ENCODE measurements around the gene AIG1. TPM values are rescaled to one million over a fixed set of nuclear protein-coding genes. Genes with fewer than 3 reads are reported as not detected.
"Not testable (repeated sequence)": the region's sequence is repeated elsewhere in the genome, so short reads cannot be mapped to it uniquely, and the experiment has no call there.

The AIG1 gene
- total RNA-seq, 2 experiments from 2014 or later = 7.4 to 8.4 TPM

DNA sequence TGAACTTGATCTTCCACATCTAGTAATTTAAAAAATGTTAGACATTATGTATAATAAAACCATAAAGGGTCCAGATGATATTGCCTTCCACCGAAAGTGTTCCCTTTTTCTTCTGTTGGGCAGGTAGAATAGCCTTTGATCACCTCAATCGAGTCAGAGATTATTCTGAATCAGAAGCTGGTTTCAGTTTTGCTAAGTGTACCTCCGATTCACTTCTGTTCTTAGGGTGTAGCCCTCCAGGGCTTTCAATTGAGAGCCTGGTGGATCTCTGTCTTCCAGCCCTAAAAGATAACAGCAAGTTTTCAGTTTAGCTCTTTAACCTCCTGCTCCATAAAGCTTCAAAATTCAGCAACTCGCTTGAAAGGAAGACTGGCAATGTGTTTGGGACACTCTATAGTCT, 21.1 kb upstream of the AIG1 start:
- Histone ChIP-seq H3K4me3 (ENCODE audit: low read length) (no peak overlapping the region), H3K27me3 (ENCODE audit: control insufficient read depth in 1 of 2, insufficient read depth in 2 of 2, low read length in 2 of 2) (no peaks in the 10 kb centered on the region), H3K4me1 (ENCODE audit: insufficient read depth, low read length) (peaks cover 4% of the 10 kb centered on the region), H3K27ac (ENCODE audit: low read depth in 1 of 2, low read length in 2 of 2) (no peak overlapping the region), H3K36me3 (ENCODE audit: insufficient read depth, low read length) (no peaks in the 10 kb centered on the region), H3K9me3 (ENCODE audit: control insufficient read depth in 1 of 2, insufficient read depth in 1 of 2, low read length in 2 of 2) (no peaks in the 10 kb centered on the region)
- no peak for ATAC-seq (ENCODE audit: poor library complexity)
- Mint-ChIP-seq H3K9me3 (no peaks in the 10 kb centered on the region), H3K27me3 (peaks cover 18% of the 10 kb centered on the region), H3K36me3 (ENCODE audit: low read depth) (no peaks in the 10 kb centered on the region), H3K4me3 (no peak overlapping the region), H3K27ac (no peak overlapping the region), H3K4me1 (ENCODE audit: low read depth) (no peaks in the 10 kb centered on the region)
- TF ChIP-seq, protein P1, sequence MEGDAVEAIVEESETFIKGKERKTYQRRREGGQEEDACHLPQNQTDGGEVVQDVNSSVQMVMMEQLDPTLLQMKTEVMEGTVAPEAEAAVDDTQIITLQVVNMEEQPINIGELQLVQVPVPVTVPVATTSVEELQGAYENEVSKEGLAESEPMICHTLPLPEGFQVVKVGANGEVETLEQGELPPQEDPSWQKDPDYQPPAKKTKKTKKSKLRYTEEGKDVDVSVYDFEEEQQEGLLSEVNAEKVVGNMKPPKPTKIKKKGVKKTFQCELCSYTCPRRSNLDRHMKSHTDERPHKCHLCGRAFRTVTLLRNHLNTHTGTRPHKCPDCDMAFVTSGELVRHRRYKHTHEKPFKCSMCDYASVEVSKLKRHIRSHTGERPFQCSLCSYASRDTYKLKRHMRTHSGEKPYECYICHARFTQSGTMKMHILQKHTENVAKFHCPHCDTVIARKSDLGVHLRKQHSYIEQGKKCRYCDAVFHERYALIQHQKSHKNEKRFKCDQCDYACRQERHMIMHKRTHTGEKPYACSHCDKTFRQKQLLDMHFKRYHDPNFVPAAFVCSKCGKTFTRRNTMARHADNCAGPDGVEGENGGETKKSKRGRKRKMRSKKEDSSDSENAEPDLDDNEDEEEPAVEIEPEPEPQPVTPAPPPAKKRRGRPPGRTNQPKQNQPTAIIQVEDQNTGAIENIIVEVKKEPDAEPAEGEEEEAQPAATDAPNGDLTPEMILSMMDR (IDR thresholded peaks at IDR 0.05) = no peak
- POLR2A ChIA-PET = no interaction called here
- no peak for DNase-seq
- CTCF ChIA-PET = interaction anchor here (0.7 kb wide), 1 partner anchor 11 kb away, joined by 3 read pairs; no protein-coding TSS in a partner anchor
- intact Hi-C loops (cut with DNase I, micrococcal nuclease) = loop anchor here in 1 of 2 experiments (10.0 kb wide), 1 partner anchor 385 kb away; no protein-coding TSS in a partner anchor

GRCh38 chr6:143040018-143040417, 20.7 kb upstream of the AIG1 start:
- Histone ChIP-seq H3K36me3 (ENCODE audit: insufficient read depth, low read length) (no peaks in the 10 kb centered on the region), H3K4me1 (ENCODE audit: insufficient read depth, low read length) (peaks cover 1% of the 10 kb centered on the region), H3K9me3 (ENCODE audit: control insufficient read depth in 1 of 2, insufficient read depth in 1 of 2, low read length in 2 of 2) (no peaks in the 10 kb centered on the region), H3K27me3 (ENCODE audit: control insufficient read depth in 1 of 2, insufficient read depth in 2 of 2, low read length in 2 of 2) (no peaks in the 10 kb centered on the region), H3K4me3 (ENCODE audit: low read length) (no peak overlapping the region), H3K27ac (ENCODE audit: low read depth in 1 of 2, low read length in 2 of 2) (no peak overlapping the region)
- no peaks in the 10 kb centered on the region for H3K4me1 Mint-ChIP-seq (ENCODE audit: low read depth)
- H3K36me3 Mint-ChIP-seq (ENCODE audit: low read depth) = no peaks in the 10 kb centered on the region
- ATAC-seq (ENCODE audit: poor library complexity) (no peak), DNase-seq (no peak)
- H3K27ac Mint-ChIP-seq = no peak overlapping the region
- ChIA-PET POLR2A (no interaction called here), CTCF (interaction anchor here (0.7 kb wide), 1 partner anchor 11 kb away, joined by 3 read pairs; no protein-coding TSS in a partner anchor)
- intact Hi-C loops (cut with DNase I, micrococcal nuclease) = no loop called here
- no peaks in the 10 kb centered on the region for H3K9me3 Mint-ChIP-seq
- no peak overlapping the region for H3K4me3 Mint-ChIP-seq
- TF ChIP-seq, protein P1 (IDR thresholded peaks at IDR 0.05) = no peak
- H3K27me3 Mint-ChIP-seq = peaks cover 18% of the 10 kb centered on the region

DNA sequence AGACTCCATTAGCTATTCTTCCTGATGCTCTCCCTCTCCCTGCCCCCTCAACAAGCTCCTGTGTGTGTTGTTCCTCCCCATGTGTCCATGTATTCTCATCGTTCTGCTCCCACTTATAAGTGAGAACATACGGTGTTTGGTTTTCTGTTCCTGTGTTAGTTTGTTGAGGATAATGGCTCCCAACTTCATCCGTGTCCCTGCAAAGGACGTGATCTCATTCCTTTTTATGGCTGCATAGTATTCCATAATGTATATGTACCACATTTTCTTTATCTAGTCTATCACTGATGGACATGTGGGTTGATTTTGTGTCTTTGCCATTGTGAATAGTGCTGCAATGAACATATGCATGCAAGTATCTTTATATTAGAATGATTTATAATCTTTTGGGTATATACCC, 16.3 kb upstream of the AIG1 start:
- CTCF ChIA-PET; H3K4me1 Mint-ChIP-seq (ENCODE audit: low read depth); H3K27me3 ChIP-seq (ENCODE audit: control insufficient read depth in 1 of 2, insufficient read depth in 2 of 2, low read length in 2 of 2); H3K27ac ChIP-seq (ENCODE audit: low read depth in 1 of 2, low read length in 2 of 2); H3K9me3 Mint-ChIP-seq; H3K4me3 ChIP-seq (ENCODE audit: low read length); POLR2A ChIA-PET; H3K36me3 ChIP-seq (ENCODE audit: insufficient read depth, low read length); DNase-seq; H3K9me3 ChIP-seq (ENCODE audit: control insufficient read depth in 1 of 2, insufficient read depth in 1 of 2, low read length in 2 of 2); intact Hi-C loops (cut with DNase I, micrococcal nuclease); H3K4me3 Mint-ChIP-seq; H3K27ac Mint-ChIP-seq; H3K4me1 ChIP-seq (ENCODE audit: insufficient read depth, low read length); ATAC-seq (ENCODE audit: poor library complexity); H3K36me3 Mint-ChIP-seq (ENCODE audit: low read depth): not testable (repeated sequence)
- H3K27me3 Mint-ChIP-seq = peaks cover 18% of the 10 kb centered on the region

DNA sequence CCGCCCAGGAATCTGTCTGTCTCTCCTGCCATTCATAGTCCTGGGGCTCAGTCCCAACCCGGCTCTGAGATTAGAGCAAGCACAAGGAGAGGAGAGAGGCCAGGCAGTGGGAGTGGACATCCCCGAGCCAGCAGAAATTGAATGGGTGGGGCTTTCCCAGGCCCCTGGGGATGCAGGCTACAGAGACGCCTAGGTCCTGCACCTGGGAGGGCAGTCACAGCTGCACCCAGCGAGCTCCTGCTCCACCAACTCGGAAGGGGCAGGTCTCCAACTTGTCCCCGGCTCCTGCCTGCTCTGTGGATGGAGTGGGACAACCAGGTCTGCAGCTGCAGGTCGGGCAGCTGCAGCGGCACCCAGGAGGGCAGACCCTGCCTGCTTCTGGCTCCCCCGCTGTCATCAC, 11.1 kb upstream of the AIG1 start:
- intact Hi-C loops (cut with DNase I, micrococcal nuclease) = loop anchor here in 1 of 2 experiments (10.0 kb wide), 1 partner anchor 395 kb away; no protein-coding TSS in a partner anchor
- no peaks in the 10 kb centered on the region for H3K27me3 ChIP-seq (ENCODE audit: control insufficient read depth in 1 of 2, insufficient read depth in 2 of 2, low read length in 2 of 2)
- H3K36me3 ChIP-seq (ENCODE audit: insufficient read depth, low read length) = no peaks in the 10 kb centered on the region
- no peak for ATAC-seq (ENCODE audit: poor library complexity)
- ChIA-PET CTCF (interaction anchor here (0.9 kb wide), 1 partner anchor 23 kb away, joined by 3 read pairs; no protein-coding TSS in a partner anchor), POLR2A (no interaction called here)
- DNase-seq = no peak
- no peaks in the 10 kb centered on the region for H3K9me3 Mint-ChIP-seq
- H3K4me3 Mint-ChIP-seq = no peak overlapping the region
- no peak overlapping the region for H3K4me3 ChIP-seq (ENCODE audit: low read length)
- H3K9me3 ChIP-seq (ENCODE audit: control insufficient read depth in 1 of 2, insufficient read depth in 1 of 2, low read length in 2 of 2) = peaks cover 0 to 5% of the 10 kb centered on the region in 2 experiments
- no peak overlapping the region for H3K27ac ChIP-seq (ENCODE audit: low read depth in 1 of 2, low read length in 2 of 2)
- TF ChIP-seq, protein P1 (IDR thresholded peaks at IDR 0.05) = no peak
- peaks cover 10% of the 10 kb centered on the region for H3K4me1 Mint-ChIP-seq (ENCODE audit: low read depth)
- no peak overlapping the region for H3K27ac Mint-ChIP-seq
- no peaks in the 10 kb centered on the region for H3K4me1 ChIP-seq (ENCODE audit: insufficient read depth, low read length)
- no peaks in the 10 kb centered on the region for H3K27me3 Mint-ChIP-seq
- no peaks in the 10 kb centered on the region for H3K36me3 Mint-ChIP-seq (ENCODE audit: low read depth)
